ENCODE data around the gene SCGN. TPM values are rescaled to one million over a fixed set of nuclear protein-coding genes. Genes with fewer than 3 reads are reported as not detected.

SCGN gene
- total RNA-seq, 2 experiments from 2014 or later: not detected

GRCh38 chr6:25715794-25716193 is 63.8 kb downstream of the SCGN start:
- POLR2A ChIA-PET: interaction anchor here (0.6 kb wide), 1 partner anchor 113 kb away, joined by 4 read pairs; no protein-coding TSS in a partner anchor
- peaks cover 3% of the 10 kb centered on the region for H3K27me3 Mint-ChIP-seq
- intact Hi-C loops (cut with micrococcal nuclease): no loop called here
- no peak for DNase-seq
- CTCF ChIA-PET: interaction anchor here (0.6 to 2.5 kb wide), 4 partner anchors 19 to 492 kb away, joined by 3 to 9 read pairs (median 3); no protein-coding TSS in a partner anchor
- no peak for ATAC-seq
- no peak overlapping the region for H3K27ac Mint-ChIP-seq
- no peaks in the 10 kb centered on the region for H3K9me3 Mint-ChIP-seq
- H3K4me1 Mint-ChIP-seq (ENCODE audit: low read depth): no peaks in the 10 kb centered on the region
- no peak overlapping the region for H3K4me3 Mint-ChIP-seq
- no peak for TF ChIP-seq CTCF (IDR thresholded peaks at IDR 0.05)
- H3K36me3 Mint-ChIP-seq (ENCODE audit: low read depth): no peaks in the 10 kb centered on the region

DNA sequence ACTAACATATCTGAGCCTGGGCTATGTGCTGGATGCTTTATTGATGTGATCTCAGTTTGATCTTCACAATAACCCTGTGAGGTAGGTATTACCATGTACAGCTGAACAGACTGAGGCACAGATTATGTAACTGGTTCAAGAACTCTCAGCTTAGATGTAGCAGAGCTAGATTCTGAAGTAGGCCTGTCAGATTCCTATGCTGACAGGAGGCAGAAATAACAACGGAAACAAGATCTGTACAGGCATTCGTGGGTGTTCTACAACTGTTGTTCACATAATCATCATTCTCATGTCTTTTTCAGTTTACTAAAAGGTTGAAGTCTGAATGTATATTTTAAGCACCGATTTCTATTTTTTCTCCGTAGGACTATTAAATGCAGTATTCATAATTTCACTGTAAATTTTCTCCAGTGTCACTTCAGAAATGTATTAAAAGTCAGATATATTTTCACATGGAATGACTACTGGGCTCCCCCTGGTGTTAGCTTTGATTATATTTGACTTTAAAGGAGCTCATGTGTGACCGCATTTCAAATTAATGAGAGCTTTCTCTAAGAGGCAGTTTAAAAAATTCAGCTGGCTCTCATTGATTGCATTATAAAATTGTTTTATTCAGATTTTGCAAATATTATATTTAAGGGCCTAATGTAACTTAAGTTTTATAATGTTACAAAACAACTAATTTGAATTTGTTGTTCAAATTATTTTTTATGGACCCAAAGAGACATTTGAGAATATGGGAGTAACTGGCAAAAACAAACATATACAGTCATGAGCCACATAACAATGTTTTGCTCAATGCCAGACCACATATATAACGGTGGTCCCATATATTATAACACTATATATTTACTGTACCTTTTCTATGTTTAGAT is 66.1 kb downstream of the SCGN start:
- no peaks in the 10 kb centered on the region for H3K9me3 Mint-ChIP-seq
- POLR2A ChIA-PET: no interaction called here

GRCh38 chr6:25726122-25726911 is 74.3 kb downstream of the SCGN start:
- no peak overlapping the region for H3K4me3 Mint-ChIP-seq
- ChIA-PET CTCF (interaction anchor here (1.4 kb wide), 1 partner anchor 42 kb away, joined by 3 read pairs; no protein-coding TSS in a partner anchor), POLR2A (interaction anchor here (0.7 kb wide), 2 partner anchors 29 to 125 kb away, joined by 4 read pairs; partner anchors contain the start of gene SLC17A4)

More for the DNA sequence above, 66.1 kb downstream of the SCGN start:
- no peaks in the 10 kb centered on the region for H3K36me3 Mint-ChIP-seq (ENCODE audit: low read depth)
- TF ChIP-seq CTCF (IDR thresholded peaks at IDR 0.05): peak; percentile 62
- ATAC-seq (no peak), DNase-seq (no peak)
- no peak overlapping the region for H3K27ac Mint-ChIP-seq
- peaks cover 9% of the 10 kb centered on the region for H3K27me3 Mint-ChIP-seq
- CTCF ChIA-PET: interaction anchor here (0.5 to 4.1 kb wide), 16 partner anchors 12 to 495 kb away, joined by 3 to 27 read pairs (median 3); no protein-coding TSS in a partner anchor
- intact Hi-C loops (cut with micrococcal nuclease): no loop called here
- H3K4me1 Mint-ChIP-seq (ENCODE audit: low read depth): no peaks in the 10 kb centered on the region
- H3K4me3 Mint-ChIP-seq: no peak overlapping the region

DNA sequence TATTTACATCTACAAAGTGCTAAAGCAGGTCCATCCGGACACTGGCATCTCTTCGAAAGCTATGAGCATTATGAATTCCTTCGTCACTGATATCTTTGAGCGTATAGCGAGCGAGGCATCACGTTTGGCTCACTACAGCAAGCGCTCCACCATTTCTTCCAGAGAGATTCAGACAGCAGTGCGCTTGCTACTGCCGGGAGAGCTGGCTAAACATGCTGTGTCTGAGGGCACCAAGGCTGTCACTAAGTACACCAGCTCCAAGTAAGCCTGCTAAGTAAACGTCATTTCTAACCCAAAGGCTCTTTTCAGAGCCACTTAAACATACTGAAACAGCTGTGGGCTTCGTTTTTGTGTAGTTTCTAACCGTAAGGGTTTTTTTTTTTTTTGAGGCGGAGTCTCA is 75.0 kb downstream of the SCGN start:
- ATAC-seq: no peak
- H3K27me3 Mint-ChIP-seq: peaks cover 29% of the 10 kb centered on the region
- no peaks in the 10 kb centered on the region for H3K36me3 Mint-ChIP-seq (ENCODE audit: low read depth)
- H3K4me1 Mint-ChIP-seq (ENCODE audit: low read depth): no peaks in the 10 kb centered on the region
- ChIA-PET POLR2A (interaction anchor here (0.7 kb wide), 1 partner anchor 124 kb away, joined by 4 read pairs; no protein-coding TSS in a partner anchor), CTCF (interaction anchor here (1.4 kb wide), 1 partner anchor 42 kb away, joined by 3 read pairs; no protein-coding TSS in a partner anchor)
- TF ChIP-seq CTCF (IDR thresholded peaks at IDR 0.05): no peak
- no peaks in the 10 kb centered on the region for H3K9me3 Mint-ChIP-seq
- H3K4me3 Mint-ChIP-seq: no peak overlapping the region
- DNase-seq: no peak
- intact Hi-C loops (cut with micrococcal nuclease): no loop called here
- H3K27ac Mint-ChIP-seq: no peak overlapping the region

More at GRCh38 chr6:25726122-25726911, 74.3 kb downstream of the SCGN start:
- intact Hi-C loops (cut with micrococcal nuclease): no loop called here
- Mint-ChIP-seq H3K36me3 (ENCODE audit: low read depth) (no peaks in the 10 kb centered on the region), H3K27ac (no peak overlapping the region), H3K9me3 (no peaks in the 10 kb centered on the region), H3K27me3 (peaks cover 24% of the 10 kb centered on the region), H3K4me1 (ENCODE audit: low read depth) (no peaks in the 10 kb centered on the region)
- ATAC-seq: no peak
- DNase-seq: no peak
- no peak for TF ChIP-seq CTCF (IDR thresholded peaks at IDR 0.05)
